Astrocyte of the spinal cord (primary cell): ENCODE results near the gene GABRE.

Experiments used
- DNase-seq: peaks from one replicate; pipeline ENCODE4 v3.0.0; 2011; ENCODE audit warnings: low read depth, low spot score
- H3K4me3 ChIP-seq: 2 replicates; pipeline ENCODE4 v1.5.1; 2011; ENCODE audit warnings: low read depth, mild to moderate bottlenecking, low read length, moderate library complexity
- CTCF ChIP-seq: IDR thresholded peaks from 2 replicates; pipeline ENCODE4 v1.5.1; 2012; ENCODE audit warnings: low read depth, mild to moderate bottlenecking, low read length, inconsistent platforms
- in situ Hi-C: cut with HindIII; loops from 2 replicates; pipeline ENCODE4 v1.10.0; 2017; ENCODE audit warnings: low sequenced_read_pairs

Gene GABRE

GRCh38 chrX:151954730-151955129 lies 19.7 kb downstream of the GABRE start:
- no peak overlapping the region for H3K4me3 ChIP-seq
- TF ChIP-seq CTCF: no peak
- in situ Hi-C loops: no loop called here

DNA sequence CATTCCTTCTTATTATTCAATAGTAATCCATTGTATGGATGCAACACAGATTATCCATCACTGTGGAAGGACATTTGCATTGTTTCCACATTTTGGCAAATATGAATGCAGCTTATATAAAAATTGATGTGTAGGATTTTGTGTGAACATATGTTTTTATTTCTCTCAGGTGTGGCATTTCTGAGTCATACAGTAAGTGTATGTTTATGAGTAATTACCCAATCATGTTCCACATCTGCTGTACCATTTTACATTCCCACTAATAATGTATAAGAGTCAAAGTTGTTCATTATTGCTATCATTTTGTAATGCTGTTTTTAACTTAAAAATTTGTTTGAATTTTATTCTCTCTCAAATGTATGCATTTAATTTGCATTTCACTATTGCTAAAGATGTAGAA lies 36.3 kb downstream of the GABRE start:
- in situ Hi-C loops: no loop called here
- no peak for TF ChIP-seq CTCF
- no peak for DNase-seq
- H3K4me3 ChIP-seq: no peak overlapping the region

More at GRCh38 chrX:151954730-151955129, 19.7 kb downstream of the GABRE start:
- DNase-seq: no peak

DNA sequence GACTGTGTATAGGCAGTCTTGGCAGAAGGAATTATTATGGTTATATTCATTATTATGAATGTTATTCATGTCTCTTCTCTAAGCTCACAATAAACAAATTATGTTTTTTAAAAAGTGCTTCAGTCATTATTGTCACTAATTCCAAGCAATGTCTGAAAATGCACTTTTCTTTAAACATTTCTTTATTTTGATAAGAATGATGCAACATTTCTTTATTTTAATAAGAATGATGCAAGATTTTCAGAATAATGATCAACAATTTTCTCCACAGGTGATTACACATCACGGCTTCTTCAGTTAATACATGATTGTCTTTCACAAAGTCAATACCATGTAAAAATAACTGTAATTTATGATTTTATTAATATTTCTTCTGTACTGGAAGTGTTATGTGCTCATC lies 39.1 kb downstream of the GABRE start:
- in situ Hi-C loops: no loop called here
- TF ChIP-seq CTCF: no peak
- H3K4me3 ChIP-seq: no peak overlapping the region
- DNase-seq: no peak

- no peak for TF ChIP-seq CTCF
- no peak overlapping the region for H3K4me3 ChIP-seq
- no peak for DNase-seq
- in situ Hi-C loops: no loop called here
Observed at GRCh38 chrX:151929126-151929525, 45.4 kb downstream of the GABRE start.

GRCh38 chrX:151923648-151924047 lies 50.8 kb downstream of the GABRE start:
- in situ Hi-C loops: no loop called here
- H3K4me3 ChIP-seq: no peak overlapping the region
- no peak for TF ChIP-seq CTCF
- DNase-seq: no peak

GRCh38 chrX:151922692-151923091 lies 51.8 kb downstream of the GABRE start:
- no peak for TF ChIP-seq CTCF
- DNase-seq: no peak
- no peak overlapping the region for H3K4me3 ChIP-seq
- in situ Hi-C loops: no loop called here

- in situ Hi-C loops: no loop called here
- DNase-seq: no peak
- H3K4me3 ChIP-seq: no peak overlapping the region
- no peak for TF ChIP-seq CTCF
Observed at GRCh38 chrX:151921866-151922265, 52.6 kb downstream of the GABRE start.
